Measurements from ENCODE around the gene GGTLC1.

- TF ChIP-seq, protein P1, sequence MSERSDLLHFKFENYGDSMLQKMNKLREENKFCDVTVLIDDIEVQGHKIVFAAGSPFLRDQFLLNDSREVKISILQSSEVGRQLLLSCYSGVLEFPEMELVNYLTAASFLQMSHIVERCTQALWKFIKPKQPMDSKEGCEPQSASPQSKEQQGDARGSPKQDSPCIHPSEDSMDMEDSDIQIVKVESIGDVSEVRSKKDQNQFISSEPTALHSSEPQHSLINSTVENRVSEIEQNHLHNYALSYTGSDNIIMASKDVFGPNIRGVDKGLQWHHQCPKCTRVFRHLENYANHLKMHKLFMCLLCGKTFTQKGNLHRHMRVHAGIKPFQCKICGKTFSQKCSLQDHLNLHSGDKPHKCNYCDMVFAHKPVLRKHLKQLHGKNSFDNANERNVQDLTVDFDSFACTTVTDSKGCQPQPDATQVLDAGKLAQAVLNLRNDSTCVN (tag by site-specific recombination; optimal IDR thresholded peaks at IDR 0.05), result no peak
- TF ChIP-seq ZNF747 (tag by site-specific recombination; IDR thresholded peaks at IDR 0.05) (no peak), TRIM28 (IDR thresholded peaks at IDR 0.05; ENCODE audit: borderline replicate concordance, low read length) (no peak), SETDB1 (IDR thresholded peaks at IDR 0.05; ENCODE audit: insufficient read length, low read length) (no peak), CTCF (tag by site-specific recombination; IDR thresholded peaks at IDR 0.05) (no peak), ZNF623 (tag by site-specific recombination; IDR thresholded peaks at IDR 0.05) (no peak), ZNF544 (tag by site-specific recombination; IDR thresholded peaks at IDR 0.05) (no peak), ZNF830 (tag by site-specific recombination; IDR thresholded peaks at IDR 0.05; ENCODE audit: low read depth) (no peak), YY1 (tag by site-specific recombination; IDR thresholded peaks at IDR 0.05) (no peak), ZNF292 (tag by site-specific recombination; IDR thresholded peaks at IDR 0.05; ENCODE audit: borderline replicate concordance, low read depth) (no peak), ZBTB1 (tag by site-specific recombination; IDR thresholded peaks at IDR 0.05) (no peak), ZNF335 (tag by site-specific recombination; conservative IDR thresholded peaks at IDR 0.05) (no peak)
- TF ChIP-seq, protein P2, sequence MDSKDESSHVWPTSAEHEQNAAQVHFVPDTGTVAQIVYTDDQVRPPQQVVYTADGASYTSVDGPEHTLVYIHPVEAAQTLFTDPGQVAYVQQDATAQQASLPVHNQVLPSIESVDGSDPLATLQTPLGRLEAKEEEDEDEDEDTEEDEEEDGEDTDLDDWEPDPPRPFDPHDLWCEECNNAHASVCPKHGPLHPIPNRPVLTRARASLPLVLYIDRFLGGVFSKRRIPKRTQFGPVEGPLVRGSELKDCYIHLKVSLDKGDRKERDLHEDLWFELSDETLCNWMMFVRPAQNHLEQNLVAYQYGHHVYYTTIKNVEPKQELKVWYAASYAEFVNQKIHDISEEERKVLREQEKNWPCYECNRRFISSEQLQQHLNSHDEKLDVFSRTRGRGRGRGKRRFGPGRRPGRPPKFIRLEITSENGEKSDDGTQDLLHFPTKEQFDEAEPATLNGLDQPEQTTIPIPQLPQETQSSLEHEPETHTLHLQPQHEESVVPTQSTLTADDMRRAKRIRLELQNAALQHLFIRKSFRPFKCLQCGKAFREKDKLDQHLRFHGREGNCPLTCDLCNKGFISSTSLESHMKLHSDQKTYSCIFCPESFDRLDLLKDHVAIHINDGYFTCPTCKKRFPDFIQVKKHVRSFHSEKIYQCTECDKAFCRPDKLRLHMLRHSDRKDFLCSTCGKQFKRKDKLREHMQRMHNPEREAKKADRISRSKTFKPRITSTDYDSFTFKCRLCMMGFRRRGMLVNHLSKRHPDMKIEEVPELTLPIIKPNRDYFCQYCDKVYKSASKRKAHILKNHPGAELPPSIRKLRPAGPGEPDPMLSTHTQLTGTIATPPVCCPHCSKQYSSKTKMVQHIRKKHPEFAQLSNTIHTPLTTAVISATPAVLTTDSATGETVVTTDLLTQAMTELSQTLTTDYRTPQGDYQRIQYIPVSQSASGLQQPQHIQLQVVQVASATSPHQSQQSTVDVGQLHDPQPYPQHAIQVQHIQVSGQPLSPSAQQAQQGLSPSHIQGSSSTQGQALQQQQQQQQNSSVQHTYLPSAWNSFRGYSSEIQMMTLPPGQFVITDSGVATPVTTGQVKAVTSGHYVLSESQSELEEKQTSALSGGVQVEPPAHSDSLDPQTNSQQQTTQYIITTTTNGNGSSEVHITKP (tag by site-specific recombination; IDR thresholded peaks at IDR 0.05), result no peak
- TF ChIP-seq, protein P3, sequence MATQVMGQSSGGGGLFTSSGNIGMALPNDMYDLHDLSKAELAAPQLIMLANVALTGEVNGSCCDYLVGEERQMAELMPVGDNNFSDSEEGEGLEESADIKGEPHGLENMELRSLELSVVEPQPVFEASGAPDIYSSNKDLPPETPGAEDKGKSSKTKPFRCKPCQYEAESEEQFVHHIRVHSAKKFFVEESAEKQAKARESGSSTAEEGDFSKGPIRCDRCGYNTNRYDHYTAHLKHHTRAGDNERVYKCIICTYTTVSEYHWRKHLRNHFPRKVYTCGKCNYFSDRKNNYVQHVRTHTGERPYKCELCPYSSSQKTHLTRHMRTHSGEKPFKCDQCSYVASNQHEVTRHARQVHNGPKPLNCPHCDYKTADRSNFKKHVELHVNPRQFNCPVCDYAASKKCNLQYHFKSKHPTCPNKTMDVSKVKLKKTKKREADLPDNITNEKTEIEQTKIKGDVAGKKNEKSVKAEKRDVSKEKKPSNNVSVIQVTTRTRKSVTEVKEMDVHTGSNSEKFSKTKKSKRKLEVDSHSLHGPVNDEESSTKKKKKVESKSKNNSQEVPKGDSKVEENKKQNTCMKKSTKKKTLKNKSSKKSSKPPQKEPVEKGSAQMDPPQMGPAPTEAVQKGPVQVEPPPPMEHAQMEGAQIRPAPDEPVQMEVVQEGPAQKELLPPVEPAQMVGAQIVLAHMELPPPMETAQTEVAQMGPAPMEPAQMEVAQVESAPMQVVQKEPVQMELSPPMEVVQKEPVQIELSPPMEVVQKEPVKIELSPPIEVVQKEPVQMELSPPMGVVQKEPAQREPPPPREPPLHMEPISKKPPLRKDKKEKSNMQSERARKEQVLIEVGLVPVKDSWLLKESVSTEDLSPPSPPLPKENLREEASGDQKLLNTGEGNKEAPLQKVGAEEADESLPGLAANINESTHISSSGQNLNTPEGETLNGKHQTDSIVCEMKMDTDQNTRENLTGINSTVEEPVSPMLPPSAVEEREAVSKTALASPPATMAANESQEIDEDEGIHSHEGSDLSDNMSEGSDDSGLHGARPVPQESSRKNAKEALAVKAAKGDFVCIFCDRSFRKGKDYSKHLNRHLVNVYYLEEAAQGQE (tag by site-specific recombination; IDR thresholded peaks at IDR 0.05), result no peak
Observed at GRCh38 chr20:23962272-23962671, 26.3 kb downstream of the GGTLC1 start.

All from HEK293 (cell line).